GM19324 (cell line): ENCODE data around the gene THSD7B.
"Not testable (repeated sequence)": the region's sequence is repeated elsewhere in the genome, so short reads cannot be mapped to it uniquely, and the experiment has no call there.

Experiments used
- ATAC-seq: cut with Tn5 transposase; IDR thresholded peaks from one replicate; pipeline ENCODE4 v1.9.1; 2021; ENCODE audit warnings: mild to moderate bottlenecking, moderate library complexity; ENCODE audit not compliant: unreplicated experiment, low FRiP score

THSD7B gene

GRCh38 chr2:137020452-137021196 is 255.3 kb downstream of the THSD7B start:
- ATAC-seq, result no peak

GRCh38 chr2:137021763-137022162 is 256.4 kb downstream of the THSD7B start:
- no peak for ATAC-seq

GRCh38 chr2:137023205-137023604 is 257.9 kb downstream of the THSD7B start:
- ATAC-seq, result no peak

GRCh38 chr2:137031731-137032130 is 266.4 kb downstream of the THSD7B start:
- no peak for ATAC-seq

- ATAC-seq, result no peak
Observed at GRCh38 chr2:137036619-137037018, 271.3 kb downstream of the THSD7B start.

GRCh38 chr2:137039482-137040152 is 274.3 kb downstream of the THSD7B start:
- no peak for ATAC-seq

- no peak for ATAC-seq
Observed at GRCh38 chr2:137047369-137047768, 282.0 kb downstream of the THSD7B start.

GRCh38 chr2:137048455-137048854 is 283.1 kb downstream of the THSD7B start:
- ATAC-seq, result no peak

- no peak for ATAC-seq
Observed at GRCh38 chr2:137049518-137049917, 284.2 kb downstream of the THSD7B start.

GRCh38 chr2:137050949-137051348 is 285.6 kb downstream of the THSD7B start:
- no peak for ATAC-seq

- ATAC-seq, result no peak
Observed at GRCh38 chr2:137051778-137052398, 286.5 kb downstream of the THSD7B start.

- ATAC-seq, result no peak
Observed at GRCh38 chr2:137056704-137057103, 291.4 kb downstream of the THSD7B start.

- ATAC-seq, result not testable (repeated sequence)
Observed at GRCh38 chr2:137076111-137076765, 310.9 kb downstream of the THSD7B start.

GRCh38 chr2:137091704-137092103 is 326.4 kb downstream of the THSD7B start:
- ATAC-seq, result no peak

- ATAC-seq, result no peak
Observed at GRCh38 chr2:137093116-137093515, 327.8 kb downstream of the THSD7B start.

- ATAC-seq, result no peak
Observed at GRCh38 chr2:137096187-137096586, 330.8 kb downstream of the THSD7B start.

GRCh38 chr2:137096693-137097092 is 331.3 kb downstream of the THSD7B start:
- no peak for ATAC-seq

- ATAC-seq, result not testable (repeated sequence)
Observed at GRCh38 chr2:137101814-137102213, 336.5 kb downstream of the THSD7B start.

- ATAC-seq, result no peak
Observed at GRCh38 chr2:137107904-137108303, 342.6 kb downstream of the THSD7B start.

GRCh38 chr2:137111896-137112295 is 346.6 kb downstream of the THSD7B start:
- no peak for ATAC-seq
